HEK293T (cell line): Measurements from ENCODE around the gene DOCK2.
"Not testable (repeated sequence)": the region's sequence is repeated elsewhere in the genome, so short reads cannot be mapped to it uniquely, and the experiment has no call there.

Experiments used
- CTCF ChIA-PET: fragments of 350-600 bp; formaldehyde crosslinking; extraction: SDS; loops from one replicate; lab custom pipeline; 2021; ENCODE audit warnings: antibody characterized with exemption, inconsistent platforms; lab: Yijun Ruan, JAX
- POLR2A ChIA-PET: fragments of 350-600 bp; formaldehyde crosslinking; extraction: SDS; loops from one replicate; lab custom pipeline; 2020; ENCODE audit warnings: antibody characterized with exemption, inconsistent platforms; lab: Yijun Ruan, JAX
- DNase-seq: peaks from one replicate; pipeline ENCODE4 v3.0.0; 2012; ENCODE audit warnings: mixed read lengths; ENCODE audit errors: extremely low spot score
- ARNT ChIP-seq: fragments of 450-650 bp; IDR thresholded peaks from 2 replicates; pipeline ENCODE4 v1.6.1; 2017; ENCODE audit warnings: mild to moderate bottlenecking
- BHLHE40 ChIP-seq: fragments of 450-650 bp; IDR thresholded peaks from 2 replicates; pipeline ENCODE4 v1.6.1; 2016; ENCODE audit warnings: mild to moderate bottlenecking, moderate library complexity, borderline replicate concordance
- CTBP1 ChIP-seq: fragments of 450-650 bp; IDR thresholded peaks from 2 replicates; pipeline ENCODE4 v1.6.1; 2016; ENCODE audit warnings: borderline replicate concordance
- ELF4 ChIP-seq: fragments of 450-650 bp; IDR thresholded peaks from 2 replicates; pipeline ENCODE4 v1.6.1; 2017; ENCODE audit warnings: antibody characterized with exemption
- FOXA1 ChIP-seq: fragments of 450-650 bp; IDR thresholded peaks from 2 replicates; pipeline ENCODE4 v1.6.1; 2016; ENCODE audit warnings: mild to moderate bottlenecking
- FOXK2 ChIP-seq: fragments of 450-650 bp; IDR thresholded peaks from 2 replicates; pipeline ENCODE4 v1.6.1; 2016; ENCODE audit warnings: mild to moderate bottlenecking
- FOXM1 ChIP-seq: fragments of 450-650 bp; IDR thresholded peaks from 2 replicates; pipeline ENCODE4 v1.6.1; 2017; ENCODE audit warnings: mild to moderate bottlenecking, borderline replicate concordance
- HDGF ChIP-seq: fragments of 450-650 bp; IDR thresholded peaks from 2 replicates; pipeline ENCODE4 v1.6.1; 2017; ENCODE audit warnings: antibody characterized with exemption, borderline replicate concordance
- L3MBTL2 ChIP-seq: fragments of 450-650 bp; conservative IDR thresholded peaks from 2 replicates; pipeline ENCODE4 v1.6.1; 2016; ENCODE audit warnings: mild to moderate bottlenecking
- LEF1 ChIP-seq: fragments of 450-650 bp; IDR thresholded peaks from 2 replicates; pipeline ENCODE4 v1.6.1; 2017; ENCODE audit warnings: mild to moderate bottlenecking, borderline replicate concordance
- NFRKB ChIP-seq: fragments of 450-650 bp; IDR thresholded peaks from 2 replicates; pipeline ENCODE4 v1.6.1; 2016; ENCODE audit warnings: mild to moderate bottlenecking, moderate library complexity
- SP1 ChIP-seq: fragments of 450-650 bp; IDR thresholded peaks from 2 replicates; pipeline ENCODE4 v1.6.1; 2017
- SUZ12 ChIP-seq: fragments of 450-650 bp; IDR thresholded peaks from 2 replicates; pipeline ENCODE4 v1.6.1; 2016; ENCODE audit warnings: mild to moderate bottlenecking
- TARDBP ChIP-seq: fragments of 450-650 bp; IDR thresholded peaks from 2 replicates; pipeline ENCODE4 v1.6.1; 2016
- ZNF384 ChIP-seq: fragments of 450-650 bp; IDR thresholded peaks from 2 replicates; pipeline ENCODE4 v1.6.1; 2016
- TF ChIP-seq, protein P1 (sequence below): fragments of 450-650 bp; IDR thresholded peaks from 2 replicates; pipeline ENCODE4 v1.6.1; 2016

DOCK2 gene

DNA sequence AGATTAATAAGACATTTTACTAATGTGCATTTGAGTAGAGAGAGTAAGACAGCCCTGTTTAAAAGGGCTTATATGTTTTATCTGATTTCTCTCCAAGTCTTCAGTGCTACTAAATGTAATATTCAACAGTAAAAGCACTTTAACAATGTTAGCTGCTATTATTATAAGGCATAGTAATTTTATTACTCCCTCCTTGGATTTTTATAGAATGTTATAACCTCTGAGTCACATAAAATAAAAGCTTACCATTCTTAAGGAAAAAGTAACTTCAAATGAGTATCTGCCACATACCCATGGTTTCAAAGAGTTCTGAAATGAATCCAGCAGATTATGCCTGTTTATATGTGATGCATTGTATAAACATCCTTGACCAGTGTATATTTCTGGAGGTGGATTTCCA lies 34.5 kb upstream of the DOCK2 start:
- POLR2A ChIA-PET, result no interaction called here

DNA sequence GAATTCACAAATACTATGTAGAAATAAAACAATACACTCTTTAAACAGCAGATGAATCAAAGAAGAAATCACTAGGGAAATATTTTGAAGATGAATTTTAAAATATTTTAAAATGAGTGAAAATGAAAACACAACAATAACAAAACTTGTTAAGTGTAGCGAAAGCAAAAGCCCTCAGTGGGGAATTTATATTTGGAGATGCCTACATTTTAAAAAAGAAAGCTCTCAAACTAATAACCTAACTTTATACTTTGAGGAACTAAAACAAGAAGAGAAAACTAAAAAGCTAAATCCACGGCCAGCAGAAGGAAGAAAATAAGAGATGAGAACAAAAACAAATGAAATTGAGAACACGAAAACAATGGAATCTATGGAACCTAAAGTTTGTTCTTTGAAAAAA lies 30.8 kb upstream of the DOCK2 start:
- TF ChIP-seq ARNT, result no peak
- no peak for TF ChIP-seq SP1
- no peak for TF ChIP-seq FOXA1
- no peak for TF ChIP-seq FOXK2
- TF ChIP-seq LEF1, result no peak
- no peak for TF ChIP-seq L3MBTL2
- no peak for TF ChIP-seq ELF4
- TF ChIP-seq ZNF384, result no peak
- TF ChIP-seq TARDBP, result no peak
- TF ChIP-seq, protein P1, sequence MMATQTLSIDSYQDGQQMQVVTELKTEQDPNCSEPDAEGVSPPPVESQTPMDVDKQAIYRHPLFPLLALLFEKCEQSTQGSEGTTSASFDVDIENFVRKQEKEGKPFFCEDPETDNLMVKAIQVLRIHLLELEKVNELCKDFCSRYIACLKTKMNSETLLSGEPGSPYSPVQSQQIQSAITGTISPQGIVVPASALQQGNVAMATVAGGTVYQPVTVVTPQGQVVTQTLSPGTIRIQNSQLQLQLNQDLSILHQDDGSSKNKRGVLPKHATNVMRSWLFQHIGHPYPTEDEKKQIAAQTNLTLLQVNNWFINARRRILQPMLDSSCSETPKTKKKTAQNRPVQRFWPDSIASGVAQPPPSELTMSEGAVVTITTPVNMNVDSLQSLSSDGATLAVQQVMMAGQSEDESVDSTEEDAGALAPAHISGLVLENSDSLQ, result no peak
- TF ChIP-seq CTBP1, result no peak
- CTCF ChIA-PET, result no interaction called here
- no peak for DNase-seq
- POLR2A ChIA-PET, result no interaction called here

More for the DNA sequence above, 34.5 kb upstream of the DOCK2 start:
- CTCF ChIA-PET, result no interaction called here
- TF ChIP-seq ARNT, result no peak
- TF ChIP-seq FOXM1, result no peak
- DNase-seq, result no peak

DNA sequence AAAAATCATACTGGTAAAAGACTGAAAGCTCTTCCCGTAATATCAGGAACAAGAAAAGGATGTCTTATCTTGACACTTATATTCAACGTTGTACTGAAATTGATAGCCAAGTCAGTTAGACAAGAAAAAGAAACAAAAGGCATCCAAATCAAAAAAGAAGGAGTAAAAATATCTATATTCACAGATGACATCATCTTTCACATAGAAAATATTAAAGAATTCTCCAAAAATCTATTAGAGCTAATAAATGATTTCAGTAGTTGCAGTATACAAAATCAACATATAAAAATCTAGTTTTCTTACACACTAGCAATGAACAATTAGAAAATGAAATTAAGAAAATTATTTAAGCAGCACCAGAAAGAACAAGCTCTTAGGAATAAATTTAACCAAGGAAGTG lies 29.2 kb upstream of the DOCK2 start:
- no peak for DNase-seq
- TF ChIP-seq ZNF384 (no peak), BHLHE40 (no peak), L3MBTL2 (no peak), NFRKB (no peak), SUZ12 (no peak), FOXK2 (no peak), LEF1 (no peak), SP1 (no peak), ARNT (no peak), FOXA1 (no peak), TARDBP (no peak)
- TF ChIP-seq, protein P1, result no peak
- ChIA-PET POLR2A (no interaction called here), CTCF (interaction anchor here (0.7 kb wide), 1 partner anchor 372 kb away, joined by 3 read pairs; the partner anchor contains the start of gene INSYN2B)

DNA sequence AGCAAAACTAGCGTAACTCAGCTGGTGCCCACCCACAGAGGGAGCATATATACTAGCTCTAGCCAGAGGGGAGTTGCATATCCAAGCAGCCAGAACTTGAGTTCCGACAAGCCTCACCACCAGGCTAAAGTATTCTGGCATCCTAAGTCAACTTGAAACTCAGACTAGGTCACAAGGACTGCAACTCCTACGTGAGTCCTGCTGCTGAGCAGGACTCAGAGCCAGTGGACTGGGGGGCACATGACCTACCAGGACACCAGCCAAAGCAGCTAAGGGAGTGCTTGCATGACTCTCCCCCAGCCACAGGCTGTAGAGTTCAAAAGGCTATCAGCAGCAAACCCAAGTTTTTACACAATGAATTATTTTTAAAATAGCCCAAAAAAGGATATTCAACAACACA lies 27.4 kb upstream of the DOCK2 start:
- no peak for TF ChIP-seq BHLHE40
- TF ChIP-seq TARDBP, result no peak
- no peak for TF ChIP-seq SUZ12
- TF ChIP-seq NFRKB, result no peak
- TF ChIP-seq ZNF384, result no peak
- no peak for TF ChIP-seq L3MBTL2
- DNase-seq, result no peak
- ChIA-PET CTCF (no interaction called here), POLR2A (no interaction called here)

DNA sequence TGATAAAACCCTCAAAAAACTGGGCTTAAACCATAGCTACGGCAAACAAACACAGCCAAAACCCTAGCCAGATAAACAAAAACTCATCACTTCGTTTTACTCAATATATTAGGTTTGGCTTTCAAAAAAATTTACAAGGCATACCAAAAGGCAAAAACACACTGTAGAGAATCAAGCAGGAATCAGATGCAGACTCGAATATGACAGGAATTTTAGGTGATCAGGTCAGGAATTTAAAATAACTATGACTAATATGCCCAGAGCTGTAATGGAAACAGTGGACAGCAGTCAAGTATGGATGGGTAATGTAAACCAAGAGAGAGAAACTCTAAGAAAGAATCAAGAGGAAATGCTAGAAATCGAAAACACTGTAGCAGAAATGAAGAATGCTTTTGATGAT lies 26.5 kb upstream of the DOCK2 start:
- TF ChIP-seq LEF1 (no peak), TARDBP (no peak), ELF4 (no peak), BHLHE40 (no peak), L3MBTL2 (no peak), ARNT (no peak), SUZ12 (no peak), NFRKB (no peak), ZNF384 (no peak)
- POLR2A ChIA-PET, result no interaction called here
- CTCF ChIA-PET, result no interaction called here
- no peak for DNase-seq

DNA sequence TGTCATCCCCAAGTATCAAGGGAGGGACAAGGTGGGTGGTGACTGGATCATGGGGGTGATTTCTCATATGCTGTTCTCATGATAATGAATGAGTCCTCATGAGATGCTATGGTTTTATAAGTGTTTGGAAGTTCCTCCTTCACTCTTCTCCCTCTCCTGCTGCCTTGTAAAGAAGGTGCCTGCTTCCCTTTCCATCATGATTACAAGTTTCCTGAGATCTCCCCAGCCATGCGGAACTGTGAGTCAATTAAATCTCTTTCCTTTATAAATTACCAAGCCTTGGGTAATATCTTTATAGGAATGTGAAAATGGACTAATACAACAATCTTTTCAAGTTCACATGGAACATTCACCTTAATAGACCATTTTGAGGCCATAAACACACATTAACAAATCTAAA lies 21.5 kb upstream of the DOCK2 start:
- TF ChIP-seq FOXK2 (no peak), CTBP1 (no peak), BHLHE40 (no peak), SUZ12 (no peak), L3MBTL2 (no peak), NFRKB (no peak), ELF4 (no peak), TARDBP (no peak), FOXM1 (no peak), ZNF384 (no peak), ARNT (no peak), FOXA1 (no peak), HDGF (no peak), SP1 (no peak)
- TF ChIP-seq, protein P1, result no peak
- POLR2A ChIA-PET, result no interaction called here
- no peak for DNase-seq
- CTCF ChIA-PET, result no interaction called here

DNA sequence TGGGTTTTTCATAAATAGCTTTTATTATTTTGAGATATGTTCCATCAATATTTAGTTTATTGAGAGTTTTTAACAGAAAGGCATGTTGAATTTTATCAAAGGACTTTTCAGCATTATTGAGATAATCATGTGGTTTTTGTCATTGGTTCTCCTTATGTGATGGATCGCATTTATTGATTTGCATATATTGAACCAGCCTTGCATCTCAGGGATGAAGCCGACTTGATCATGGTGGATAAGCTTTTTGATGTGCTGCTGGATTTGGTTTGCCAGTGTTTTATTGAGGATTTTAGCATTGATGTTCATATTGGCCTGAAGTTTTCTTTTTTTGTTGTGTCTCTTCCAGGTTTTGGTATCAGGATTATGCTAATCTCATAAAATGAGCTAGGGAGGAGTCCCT lies 12.8 kb upstream of the DOCK2 start:
- DNase-seq, CTCF ChIA-PET, POLR2A ChIA-PET: not testable (repeated sequence)
